B cell (primary cell): ENCODE data around the gene ELFN2. TPM values are rescaled to one million over a fixed set of nuclear protein-coding genes. Genes with fewer than 3 reads are reported as not detected.

Source experiments
- ATAC-seq: fragments of 200-7000 bp; cut with Tn5 transposase; one replicate; pipeline ENCODE4 v1.10.0; 2021; ENCODE audit warnings: low read depth, mild to moderate bottlenecking, moderate number of reproducible peaks, moderate library complexity
- CTCF ChIA-PET: fragments of 350-600 bp; sonication (Branson Sonifier 250); formaldehyde crosslinking; loops from one replicate; lab custom pipeline; 2021; ENCODE audit warnings: antibody characterized with exemption, inconsistent platforms; lab: Charles Lee
- POLR2A ChIA-PET: fragments of 350-600 bp; sonication (Branson Sonifier 250); formaldehyde crosslinking; loops from one replicate; lab custom pipeline; 2021; ENCODE audit warnings: antibody characterized with exemption; lab: Charles Lee
- DNase-seq: peaks from one replicate; pipeline ENCODE4 v3.0.0; 2013
- H2AFZ ChIP-seq: 2 replicates; pipeline ENCODE4 v1.6.1; 2012; ENCODE audit warnings: mild to moderate bottlenecking, low read depth, low read length; ENCODE audit not compliant: insufficient read depth, poor library complexity, severe bottlenecking
- H3K27ac ChIP-seq, 2 donors: 1 replicate in 1 of 2; 2 replicates in 1 of 2; pipeline ENCODE4 v1.5.1; 2012 to 2013; ENCODE audit warnings: low read length in 2 of 2, mild to moderate bottlenecking in 2 of 2, moderate library complexity in 1 of 2
- H3K27me3 ChIP-seq, 4 experiments: fragments of 200-600 bp in 1 of 4; sonication (generic) in 1 of 4; replicated peaks in 1 of 4; 1 replicate in 2 of 4; 2 replicates in 2 of 4; pipeline versions ENCODE4 v1.6.1 to v1.7.0; 2013 to 2016; ENCODE audit warnings: low read length in 3 of 4, mild to moderate bottlenecking in 2 of 4, mixed read lengths in 1 of 4, moderate library complexity in 1 of 4; ENCODE audit not compliant: insufficient read depth in 4 of 4, control insufficient read depth in 3 of 4; ENCODE audit errors: control extremely low read depth in 1 of 4
- H3K36me3 ChIP-seq, 2 experiments: replicated peaks in 1 of 2; 1 replicate in 1 of 2; 2 replicates in 1 of 2; pipeline versions ENCODE4 v1.6.1 to v1.7.1; 2013; ENCODE audit warnings: low read length in 1 of 2; ENCODE audit not compliant: insufficient read depth in 2 of 2, control insufficient read depth in 1 of 2; ENCODE audit errors: control extremely low read depth in 1 of 2, extremely low read depth in 1 of 2
- H3K4me1 ChIP-seq, 2 donors: fragments of 200-600 bp in 1 of 2; sonication (generic) in 1 of 2; 1 replicate in 1 of 2; 2 replicates in 1 of 2; pipeline versions ENCODE4 v1.5.1 to v1.6.1; 2013 to 2017; ENCODE audit warnings: low read length in 2 of 2; ENCODE audit not compliant: control insufficient read depth in 2 of 2, insufficient read depth in 2 of 2
- H3K4me2 ChIP-seq: replicated peaks from 2 replicates; pipeline ENCODE3; 2012; ENCODE audit warnings: mild to moderate bottlenecking, low read depth, low read length; ENCODE audit not compliant: poor library complexity, severe bottlenecking
- H3K4me3 ChIP-seq, 5 experiments: fragments of 200-600 bp in 1 of 5; sonication (generic) in 1 of 5; 1 replicate in 3 of 5; 2 replicates in 2 of 5; pipeline versions ENCODE4 v1.5.1 to v1.7.0; 2011 to 2016; ENCODE audit warnings: low read length in 4 of 5, mild to moderate bottlenecking in 4 of 5, low read depth in 2 of 5, control low read depth in 1 of 5, moderate library complexity in 1 of 5; ENCODE audit not compliant: insufficient read depth in 1 of 5; ENCODE audit errors: control extremely low read depth in 1 of 5, extremely low read depth in 1 of 5
- H3K79me2 ChIP-seq: fragments of 200-600 bp; sonication (generic); one replicate; pipeline ENCODE4 v1.6.0; 2016; ENCODE audit warnings: low read length; ENCODE audit not compliant: control insufficient read depth, insufficient read depth
- H3K9ac ChIP-seq: fragments of 200-600 bp; sonication (generic); 2 replicates; pipeline ENCODE4 v1.6.1; 2017; ENCODE audit warnings: mild to moderate bottlenecking, low read length, moderate library complexity
- H3K9me3 ChIP-seq, 3 donors: one replicate each; pipeline versions ENCODE4 v1.6.1 to v1.7.1; 2013; ENCODE audit warnings: low read length in 2 of 3; ENCODE audit not compliant: control insufficient read depth in 2 of 3, insufficient read depth in 1 of 3; ENCODE audit errors: control extremely low read depth in 1 of 3
- H4K20me1 ChIP-seq: 2 replicates; pipeline ENCODE4 v1.6.0; 2012; ENCODE audit warnings: mild to moderate bottlenecking, low read length; ENCODE audit not compliant: insufficient read depth, control insufficient read depth, poor library complexity, severe bottlenecking
- H3K27ac Mint-ChIP-seq: one replicate; pipeline ENCODE4 v1.8.0; 2021; ENCODE audit warnings: mixed read lengths
- H3K27me3 Mint-ChIP-seq: one replicate; pipeline ENCODE4 v1.8.0; 2021; ENCODE audit warnings: mixed read lengths
- H3K4me1 Mint-ChIP-seq: one replicate; pipeline ENCODE4 v1.8.0; 2021; ENCODE audit warnings: mixed read lengths
- H3K4me3 Mint-ChIP-seq: one replicate; pipeline ENCODE4 v1.8.0; 2021; ENCODE audit warnings: mixed read lengths
- H3K9me3 Mint-ChIP-seq: one replicate; pipeline ENCODE4 v1.8.0; 2022; ENCODE audit warnings: mixed read lengths; ENCODE audit not compliant: insufficient read depth
- CTCF ChIP-seq: fragments of 200-600 bp; IDR thresholded peaks from one replicate; pipeline ENCODE4 v1.8.0; 2022; ENCODE audit warnings: antibody characterized with exemption, mild to moderate bottlenecking
- EZH2 ChIP-seq: IDR thresholded peaks from 2 replicates; pipeline ENCODE4 v1.6.1; 2012; ENCODE audit warnings: borderline replicate concordance, low read depth, mild to moderate bottlenecking, moderate library complexity, low read length; ENCODE audit not compliant: insufficient read depth, poor library complexity, severe bottlenecking
- WGBS: methylation state at CpG from one replicate; pipeline ENCODE4 v1.1.5; 2013; ENCODE audit warnings: missing lambda C conversion rate; ENCODE audit not compliant: insufficient coverage; 5-methylcytosine and 5-hydroxymethylcytosine counted together
- intact Hi-C: fragments of 100-400 bp; cut with micrococcal nuclease; formaldehyde crosslinking; loops from one replicate; pipeline ENCODE4 v1.10.0; 2022
- polyA plus RNA-seq: library from polyadenylated mRNA; depleted of rRNA; stranded (reverse); fragments of >200 nt; gene quantifications from 2 replicates; pipeline ENCODE4 v1.2.3, GENCODE V29; 2012
- total RNA-seq, 2 donors: library from RNA; stranded (reverse); fragments of 120-200 nt in 1 of 2; gene quantifications; 1 replicate in 1 of 2; 2 replicates in 1 of 2; pipeline versions ENCODE4 v1.2.3 to v1.2.4, GENCODE V29; 2013 to 2022

The ELFN2 gene
- total and polyA plus RNA-seq, 2 donors (not counting 1 experiment from before 2014, with no cell fraction given): 0.07 to 0.12 TPM

GRCh38 chr22:37358386-37358785 is 68.9 kb downstream of the ELFN2 start:
- ChIA-PET POLR2A (no interaction called here), CTCF (no interaction called here)
- 98% methylated on average over 11 of the region's 11 CpGs for WGBS
- Histone ChIP-seq H3K9ac (no peak overlapping the region), H3K4me3 (no peak overlapping the region), H4K20me1 (no peaks in the 10 kb centered on the region), H3K27me3 (peaks cover 0 to 3% (median 0%) of the 10 kb centered on the region in 4 experiments), H3K36me3 (no peaks in the 10 kb centered on the region), H3K4me2 (no peak overlapping the region), H3K9me3 (peaks cover 0 to 3% (median 0%) of the 10 kb centered on the region in 3 donors), H3K4me1 (no peaks in the 10 kb centered on the region), H2AFZ (no peak overlapping the region), H3K79me2 (no peaks in the 10 kb centered on the region), H3K27ac (no peak overlapping the region)
- DNase-seq (no peak), ATAC-seq (no peak)
- Mint-ChIP-seq H3K27ac (no peak overlapping the region), H3K4me1 (no peaks in the 10 kb centered on the region), H3K9me3 (no peaks in the 10 kb centered on the region), H3K4me3 (no peak overlapping the region), H3K27me3 (peaks cover 4% of the 10 kb centered on the region)
- TF ChIP-seq CTCF (no peak), EZH2 (no peak)
- intact Hi-C loops: no loop called here

DNA sequence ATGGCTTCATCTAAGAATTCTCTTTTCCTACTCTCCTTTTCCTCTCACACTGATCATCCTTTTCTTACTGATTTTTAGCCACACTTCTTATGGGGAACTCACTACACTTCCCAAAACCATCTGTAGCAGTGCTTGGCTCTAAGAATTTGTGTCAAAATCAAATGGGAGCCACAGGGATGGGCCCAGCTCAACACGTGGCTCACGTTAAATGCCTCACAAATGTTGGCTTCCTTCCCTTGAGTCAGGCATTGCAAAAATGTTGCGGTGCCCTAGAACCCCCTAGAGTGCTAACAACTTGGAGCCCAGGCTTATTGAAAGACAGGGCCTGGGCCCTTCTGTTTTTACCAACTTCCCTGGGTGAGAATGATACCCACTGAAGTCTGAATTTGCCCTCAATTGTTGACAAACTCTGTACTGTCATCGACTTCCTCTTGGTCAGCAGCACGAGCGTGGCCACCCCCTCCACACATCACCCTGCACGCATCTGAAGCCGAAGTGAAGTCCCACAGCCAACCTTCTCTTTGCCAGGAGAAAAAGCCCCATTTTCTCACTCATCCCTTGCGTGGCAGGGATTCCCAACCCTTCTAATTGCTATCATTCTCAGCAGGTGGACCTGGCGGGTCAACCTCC is 69.7 kb downstream of the ELFN2 start:
- Mint-ChIP-seq H3K4me1 (no peaks in the 10 kb centered on the region), H3K9me3 (no peaks in the 10 kb centered on the region), H3K27ac (no peak overlapping the region), H3K4me3 (no peak overlapping the region), H3K27me3 (peaks cover 4% of the 10 kb centered on the region)
- DNase-seq: no peak
- Histone ChIP-seq H3K9me3 (peaks cover 0 to 3% (median 0%) of the 10 kb centered on the region in 3 donors), H3K9ac (no peak overlapping the region), H2AFZ (no peak overlapping the region), H3K4me3 (no peak overlapping the region), H3K79me2 (no peaks in the 10 kb centered on the region), H3K4me2 (no peak overlapping the region), H3K27me3 (peaks cover 0 to 3% (median 0%) of the 10 kb centered on the region in 4 experiments), H3K36me3 (no peaks in the 10 kb centered on the region), H3K27ac (no peak overlapping the region), H4K20me1 (no peaks in the 10 kb centered on the region), H3K4me1 (no peaks in the 10 kb centered on the region)
- ATAC-seq: no peak
- TF ChIP-seq EZH2: no peak
- TF ChIP-seq CTCF: no peak
- intact Hi-C loops: no loop called here
- WGBS: 86% methylated on average over 10 of the region's 10 CpGs
- ChIA-PET CTCF (no interaction called here), POLR2A (no interaction called here)
